Measurements from ENCODE around the gene TRIM25.

TRIM25 gene

DNA sequence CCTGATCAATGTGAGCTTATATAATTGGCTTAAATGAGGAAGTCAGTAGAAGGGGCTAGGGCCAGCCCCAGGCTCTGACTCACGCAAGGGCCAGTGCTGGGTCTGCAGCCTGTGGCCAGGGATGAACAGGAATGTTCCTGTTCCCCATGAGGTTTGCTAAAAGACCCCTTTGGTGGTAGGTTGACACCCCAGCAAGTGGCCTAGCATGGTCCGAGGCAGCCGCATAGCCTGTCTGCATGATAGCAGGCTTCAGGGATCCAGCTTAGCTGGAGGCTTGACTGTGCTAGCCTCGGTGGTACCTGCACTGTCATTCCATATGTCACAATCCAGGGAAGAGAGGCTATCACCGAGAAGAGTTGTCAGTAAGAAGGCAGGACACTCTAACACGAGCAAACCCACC, 23.5 kb downstream of the TRIM25 start:
- no peak overlapping the region for H3K9ac ChIP-seq (ENCODE audit: low read depth, low read length)
- H3K36me3 ChIP-seq (ENCODE audit: control insufficient read depth, insufficient read depth, low read length) = peaks cover 33% of the 10 kb centered on the region
- H3K9me3 ChIP-seq (ENCODE audit: control insufficient read depth, insufficient read depth, low read length) = peaks cover 5% of the 10 kb centered on the region
- no peak overlapping the region for H3K4me3 ChIP-seq (ENCODE audit: low read depth, low read length)
- H3K4me1 ChIP-seq (ENCODE audit: control insufficient read depth, insufficient read depth, low read length) = no peaks in the 10 kb centered on the region
- no peaks in the 10 kb centered on the region for H3K27me3 ChIP-seq (ENCODE audit: control insufficient read depth, insufficient read depth, low read length)

GRCh38 chr17:56887552-56888467, 26.0 kb downstream of the TRIM25 start:
- Histone ChIP-seq H3K9me3 (ENCODE audit: control insufficient read depth, insufficient read depth, low read length) (peaks cover 5% of the 10 kb centered on the region), H3K36me3 (ENCODE audit: control insufficient read depth, insufficient read depth, low read length) (peaks cover 25% of the 10 kb centered on the region)

DNA sequence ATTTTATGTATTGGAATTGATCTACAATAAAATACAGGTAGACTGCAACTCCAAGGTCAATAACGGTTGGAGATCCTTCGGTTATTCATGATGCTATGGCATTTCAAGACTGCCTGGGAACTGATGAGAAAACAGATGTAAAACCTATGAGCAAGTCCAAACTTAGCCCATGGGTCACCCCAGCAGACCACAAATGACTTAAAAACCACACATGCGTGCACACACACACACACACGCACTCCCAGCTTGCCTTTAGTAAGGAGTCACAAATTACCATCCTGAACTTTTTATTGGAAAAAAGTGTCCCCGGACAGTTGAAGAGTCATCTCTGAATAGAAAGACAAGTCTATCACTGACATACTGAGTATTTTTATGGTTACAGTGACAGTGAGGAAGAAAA, 26.7 kb downstream of the TRIM25 start:
- no peak overlapping the region for H3K4me3 ChIP-seq (ENCODE audit: low read depth, low read length)
- H3K4me1 ChIP-seq (ENCODE audit: control insufficient read depth, insufficient read depth, low read length) = no peaks in the 10 kb centered on the region
- H3K9me3 ChIP-seq (ENCODE audit: control insufficient read depth, insufficient read depth, low read length) = peaks cover 5% of the 10 kb centered on the region
- no peak overlapping the region for H3K9ac ChIP-seq (ENCODE audit: low read depth, low read length)
- peaks cover 25% of the 10 kb centered on the region for H3K36me3 ChIP-seq (ENCODE audit: control insufficient read depth, insufficient read depth, low read length)
- H3K27me3 ChIP-seq (ENCODE audit: control insufficient read depth, insufficient read depth, low read length) = no peaks in the 10 kb centered on the region

More at GRCh38 chr17:56887552-56888467, 26.0 kb downstream of the TRIM25 start:
- Histone ChIP-seq H3K9ac (ENCODE audit: low read depth, low read length) (no peak overlapping the region), H3K4me3 (ENCODE audit: low read depth, low read length) (no peak overlapping the region), H3K4me1 (ENCODE audit: control insufficient read depth, insufficient read depth, low read length) (no peaks in the 10 kb centered on the region), H3K27me3 (ENCODE audit: control insufficient read depth, insufficient read depth, low read length) (no peaks in the 10 kb centered on the region)

DNA sequence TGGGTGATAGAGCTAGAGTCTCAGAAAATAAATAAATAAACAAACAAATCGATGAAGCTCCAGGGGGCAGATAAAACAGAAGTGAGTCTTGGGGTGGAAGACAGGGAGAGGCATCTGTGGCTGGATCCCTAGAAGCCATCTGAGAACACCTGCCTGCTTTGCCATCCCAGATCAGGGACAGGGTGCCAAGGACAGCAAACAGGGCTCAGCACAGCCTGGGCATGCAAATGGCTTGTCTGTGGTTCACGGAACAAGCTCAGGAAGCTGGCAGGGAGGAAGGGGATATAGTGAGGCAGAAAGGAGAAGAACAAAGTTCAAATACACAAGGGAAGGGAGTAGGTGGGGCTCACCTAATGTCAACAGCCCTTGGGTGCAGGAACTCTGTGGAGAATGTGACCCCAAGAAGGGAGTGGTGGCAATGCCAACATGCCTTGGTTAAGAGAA, 27.5 kb downstream of the TRIM25 start:
- Histone ChIP-seq H3K4me1 (ENCODE audit: control insufficient read depth, insufficient read depth, low read length) (no peaks in the 10 kb centered on the region), H3K36me3 (ENCODE audit: control insufficient read depth, insufficient read depth, low read length) (peaks cover 22% of the 10 kb centered on the region), H3K9me3 (ENCODE audit: control insufficient read depth, insufficient read depth, low read length) (peaks cover 5% of the 10 kb centered on the region), H3K9ac (ENCODE audit: low read depth, low read length) (no peak overlapping the region), H3K27me3 (ENCODE audit: control insufficient read depth, insufficient read depth, low read length) (no peaks in the 10 kb centered on the region), H3K4me3 (ENCODE audit: low read depth, low read length) (no peak overlapping the region)

DNA sequence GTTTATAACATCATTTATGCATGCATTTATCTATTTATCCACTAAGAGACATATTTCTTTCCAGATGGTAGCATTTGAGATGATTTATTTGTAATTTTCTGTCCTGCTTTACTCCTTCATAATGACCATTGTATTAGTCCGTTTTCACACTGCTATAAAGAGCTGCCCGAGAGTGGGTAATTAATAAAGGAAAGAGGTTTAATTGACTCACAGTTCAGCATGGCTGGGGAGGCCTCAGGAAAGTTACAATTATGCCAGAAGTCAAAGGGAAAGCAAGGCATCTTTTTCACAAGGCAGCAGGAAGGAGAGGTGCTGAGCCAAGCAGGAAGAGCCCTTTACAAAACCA, 28.6 kb downstream of the TRIM25 start:
- Histone ChIP-seq H3K27me3 (ENCODE audit: control insufficient read depth, insufficient read depth, low read length) (no peaks in the 10 kb centered on the region), H3K9me3 (ENCODE audit: control insufficient read depth, insufficient read depth, low read length) (peaks cover 5% of the 10 kb centered on the region), H3K4me1 (ENCODE audit: control insufficient read depth, insufficient read depth, low read length) (no peaks in the 10 kb centered on the region), H3K9ac (ENCODE audit: low read depth, low read length) (no peak overlapping the region), H3K36me3 (ENCODE audit: control insufficient read depth, insufficient read depth, low read length) (peaks cover 13% of the 10 kb centered on the region), H3K4me3 (ENCODE audit: low read depth, low read length) (no peak overlapping the region)

GRCh38 chr17:56884483-56885311, 29.2 kb downstream of the TRIM25 start:
- Histone ChIP-seq H3K27me3 (ENCODE audit: control insufficient read depth, insufficient read depth, low read length) (no peaks in the 10 kb centered on the region), H3K36me3 (ENCODE audit: control insufficient read depth, insufficient read depth, low read length) (peaks cover 13% of the 10 kb centered on the region), H3K4me3 (ENCODE audit: low read depth, low read length) (no peak overlapping the region), H3K4me1 (ENCODE audit: control insufficient read depth, insufficient read depth, low read length) (no peaks in the 10 kb centered on the region), H3K9ac (ENCODE audit: low read depth, low read length) (no peak overlapping the region), H3K9me3 (ENCODE audit: control insufficient read depth, insufficient read depth, low read length) (peaks cover 5% of the 10 kb centered on the region)

DNA sequence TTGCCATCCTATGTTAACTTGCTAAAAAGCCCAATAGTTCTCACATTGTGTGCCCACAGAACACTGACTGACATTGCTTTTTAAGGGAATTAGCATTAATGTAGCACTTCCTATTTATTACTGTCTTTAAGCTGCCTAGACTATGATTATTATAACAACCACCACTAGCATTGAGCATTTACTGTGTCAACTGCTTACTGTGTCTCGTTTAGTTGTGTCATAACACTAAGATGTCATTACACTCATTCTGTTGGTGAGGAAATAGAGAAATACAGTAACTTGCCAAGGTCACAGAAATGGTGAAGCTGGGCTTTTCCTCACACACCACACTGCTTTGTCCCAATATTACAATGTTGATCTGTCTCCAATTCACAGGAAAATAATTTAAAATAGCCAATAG, 30.2 kb downstream of the TRIM25 start:
- Histone ChIP-seq H3K4me3 (ENCODE audit: low read depth, low read length) (no peak overlapping the region), H3K27me3 (ENCODE audit: control insufficient read depth, insufficient read depth, low read length) (no peaks in the 10 kb centered on the region), H3K4me1 (ENCODE audit: control insufficient read depth, insufficient read depth, low read length) (no peaks in the 10 kb centered on the region), H3K9me3 (ENCODE audit: control insufficient read depth, insufficient read depth, low read length) (peaks cover 5% of the 10 kb centered on the region), H3K36me3 (ENCODE audit: control insufficient read depth, insufficient read depth, low read length) (peaks cover 13% of the 10 kb centered on the region), H3K9ac (ENCODE audit: low read depth, low read length) (no peak overlapping the region)

DNA sequence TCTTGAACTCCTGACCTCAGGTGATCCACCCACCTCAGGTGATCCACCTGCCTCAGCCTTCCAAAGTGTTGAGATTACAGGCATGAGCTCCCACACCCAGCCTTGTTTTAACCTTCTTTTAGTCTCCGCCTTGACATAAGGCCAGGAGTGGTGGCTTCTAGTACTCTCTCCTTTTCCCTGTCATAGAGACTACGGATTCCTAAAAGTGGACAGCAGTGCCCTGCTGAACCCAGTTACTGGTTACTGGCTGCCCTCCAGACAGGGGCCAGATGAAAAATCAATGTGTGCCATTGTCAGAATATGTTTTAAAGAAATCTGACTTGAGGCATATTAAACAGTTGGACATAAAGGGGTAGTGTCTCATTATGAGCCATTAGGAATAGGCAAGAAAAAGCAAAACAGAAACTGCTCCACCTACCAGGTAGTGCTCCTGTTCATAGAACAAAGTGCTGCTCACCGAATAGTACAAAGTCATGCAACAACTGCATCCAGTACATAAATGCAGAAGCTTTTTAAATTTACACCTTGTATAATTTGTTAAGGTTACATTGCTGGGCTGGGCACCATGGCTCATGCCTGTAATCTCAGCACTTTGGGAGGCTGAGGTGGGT, 32.1 kb downstream of the TRIM25 start:
- no peaks in the 10 kb centered on the region for H3K27me3 ChIP-seq (ENCODE audit: control insufficient read depth, insufficient read depth, low read length)

GRCh38 chr17:56880571-56880970, 33.3 kb downstream of the TRIM25 start:
- Histone ChIP-seq H3K9ac (ENCODE audit: low read depth, low read length) (no peak overlapping the region), H3K9me3 (ENCODE audit: control insufficient read depth, insufficient read depth, low read length) (no peaks in the 10 kb centered on the region), H3K4me1 (ENCODE audit: control insufficient read depth, insufficient read depth, low read length) (no peaks in the 10 kb centered on the region), H3K4me3 (ENCODE audit: low read depth, low read length) (no peak overlapping the region), H3K27me3 (ENCODE audit: control insufficient read depth, insufficient read depth, low read length) (no peaks in the 10 kb centered on the region), H3K36me3 (ENCODE audit: control insufficient read depth, insufficient read depth, low read length) (no peaks in the 10 kb centered on the region)

More for the DNA sequence above, 32.1 kb downstream of the TRIM25 start:
- Histone ChIP-seq H3K36me3 (ENCODE audit: control insufficient read depth, insufficient read depth, low read length) (peaks cover 5% of the 10 kb centered on the region), H3K4me3 (ENCODE audit: low read depth, low read length) (no peak overlapping the region), H3K9ac (ENCODE audit: low read depth, low read length) (no peak overlapping the region), H3K9me3 (ENCODE audit: control insufficient read depth, insufficient read depth, low read length) (no peaks in the 10 kb centered on the region), H3K4me1 (ENCODE audit: control insufficient read depth, insufficient read depth, low read length) (no peaks in the 10 kb centered on the region)

- H3K4me3 ChIP-seq (ENCODE audit: low read depth, low read length) = no peak overlapping the region
- no peaks in the 10 kb centered on the region for H3K27me3 ChIP-seq (ENCODE audit: control insufficient read depth, insufficient read depth, low read length)
- H3K9ac ChIP-seq (ENCODE audit: low read depth, low read length) = no peak overlapping the region
- no peaks in the 10 kb centered on the region for H3K36me3 ChIP-seq (ENCODE audit: control insufficient read depth, insufficient read depth, low read length)
- H3K4me1 ChIP-seq (ENCODE audit: control insufficient read depth, insufficient read depth, low read length) = no peaks in the 10 kb centered on the region
- H3K9me3 ChIP-seq (ENCODE audit: control insufficient read depth, insufficient read depth, low read length) = no peaks in the 10 kb centered on the region
Measured at GRCh38 chr17:56880133-56880532, 33.7 kb downstream of the TRIM25 start.

DNA sequence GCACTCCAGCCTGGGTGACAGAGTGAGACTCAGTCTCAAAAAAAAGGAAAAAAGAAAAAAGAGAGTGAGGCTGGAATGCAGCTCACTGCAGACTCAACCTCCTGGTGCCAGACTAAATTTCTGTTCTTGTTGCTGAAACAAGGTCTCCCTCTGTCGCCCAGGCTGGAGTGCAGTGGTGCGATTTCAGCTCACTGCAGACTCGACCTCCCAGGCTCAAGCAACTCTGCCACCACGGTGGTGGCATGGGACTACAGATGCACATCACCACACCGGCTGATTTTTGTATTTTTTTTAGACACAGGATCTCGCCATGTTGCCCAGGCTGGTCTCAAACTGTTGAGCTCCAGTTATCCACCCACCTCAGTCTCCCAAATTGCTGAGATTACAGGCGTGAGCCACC, 34.6 kb downstream of the TRIM25 start:
- H3K36me3 ChIP-seq (ENCODE audit: control insufficient read depth, insufficient read depth, low read length) = no peaks in the 10 kb centered on the region
- H3K4me3 ChIP-seq (ENCODE audit: low read depth, low read length) = no peak overlapping the region
- H3K9me3 ChIP-seq (ENCODE audit: control insufficient read depth, insufficient read depth, low read length) = no peaks in the 10 kb centered on the region
- no peaks in the 10 kb centered on the region for H3K4me1 ChIP-seq (ENCODE audit: control insufficient read depth, insufficient read depth, low read length)
- H3K9ac ChIP-seq (ENCODE audit: low read depth, low read length) = no peak overlapping the region
- H3K27me3 ChIP-seq (ENCODE audit: control insufficient read depth, insufficient read depth, low read length) = no peaks in the 10 kb centered on the region

All from iPS-15b (cell line).